ENCODE measurements around the gene SERPINA5. TPM values are rescaled to one million over a fixed set of nuclear protein-coding genes. Genes with fewer than 3 reads are reported as not detected.

The SERPINA5 gene
- total and polyA plus RNA-seq, 2 of the 13 experiments (the other 11 are each of a cell fraction or from before 2014, with no cell fraction given): 449 to 498 TPM

GRCh38 chr14:94572637-94573303, 8.5 kb upstream of the SERPINA5 start (continued):
- TF ChIP-seq TOPORS (CRISPR knock-in tag; IDR thresholded peaks at IDR 0.05) (peak; percentile 37; the same call in 1 of the 2 replicates), MBD4 (IDR thresholded peaks at IDR 0.05; ENCODE audit: borderline replicate concordance, low read length) (no peak), ZNF331 (CRISPR knock-in tag; IDR thresholded peaks at IDR 0.05) (no peak), ZNF430 (CRISPR knock-in tag; IDR thresholded peaks at IDR 0.05) (no peak), SALL1 (CRISPR knock-in tag; IDR thresholded peaks at IDR 0.05) (peak; percentile 88), RFXAP (CRISPR knock-in tag; IDR thresholded peaks at IDR 0.05; ENCODE audit: borderline replicate concordance) (no peak), SPEN (CRISPR knock-in tag; IDR thresholded peaks at IDR 0.05; ENCODE audit: low read depth) (no peak), POGZ (CRISPR knock-in tag; IDR thresholded peaks at IDR 0.05) (no peak; the same call in 1 of the 2 replicates), CEBPG (CRISPR knock-in tag; IDR thresholded peaks at IDR 0.05) (peak; percentile 28; the same call in 1 of the 2 replicates), ZNF282 (IDR thresholded peaks at IDR 0.05; ENCODE audit: partially characterized antibody) (no peak), ZNF616 (CRISPR knock-in tag; IDR thresholded peaks at IDR 0.05; ENCODE audit: low read depth) (no peak), DBP (CRISPR knock-in tag; IDR thresholded peaks at IDR 0.05; ENCODE audit: not compliant biosample characterization) (no peak), ZBTB2 (CRISPR knock-in tag; IDR thresholded peaks at IDR 0.05; ENCODE audit: low read depth) (no peak), NKX3-1 (CRISPR knock-in tag; IDR thresholded peaks at IDR 0.05) (no peak), MIER2 (CRISPR knock-in tag; IDR thresholded peaks at IDR 0.05) (0 out of 2 replicates have a peak, but pooled peaks have one; percentile 31), POLR2AphosphoS5 (IDR thresholded peaks at IDR 0.05; ENCODE audit: low read depth, low read length) (0 out of 2 replicates have a peak, but pooled peaks have one; percentile 11), ZFAT (CRISPR knock-in tag; conservative IDR thresholded peaks at IDR 0.05) (no peak)
- TF ChIP-seq, protein P1, sequence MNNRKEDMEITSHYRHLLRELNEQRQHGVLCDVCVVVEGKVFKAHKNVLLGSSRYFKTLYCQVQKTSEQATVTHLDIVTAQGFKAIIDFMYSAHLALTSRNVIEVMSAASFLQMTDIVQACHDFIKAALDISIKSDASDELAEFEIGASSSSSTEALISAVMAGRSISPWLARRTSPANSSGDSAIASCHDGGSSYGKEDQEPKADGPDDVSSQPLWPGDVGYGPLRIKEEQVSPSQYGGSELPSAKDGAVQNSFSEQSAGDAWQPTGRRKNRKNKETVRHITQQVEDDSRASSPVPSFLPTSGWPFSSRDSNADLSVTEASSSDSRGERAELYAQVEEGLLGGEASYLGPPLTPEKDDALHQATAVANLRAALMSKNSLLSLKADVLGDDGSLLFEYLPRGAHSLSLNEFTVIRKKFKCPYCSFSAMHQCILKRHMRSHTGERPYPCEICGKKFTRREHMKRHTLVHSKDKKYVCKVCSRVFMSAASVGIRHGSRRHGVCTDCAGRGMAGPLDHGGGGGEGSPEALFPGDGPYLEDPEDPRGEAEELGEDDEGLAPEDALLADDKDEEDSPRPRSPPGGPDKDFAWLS (CRISPR knock-in tag; IDR thresholded peaks at IDR 0.05; ENCODE audit: borderline replicate concordance): no peak
- TF ChIP-seq, protein P2, sequence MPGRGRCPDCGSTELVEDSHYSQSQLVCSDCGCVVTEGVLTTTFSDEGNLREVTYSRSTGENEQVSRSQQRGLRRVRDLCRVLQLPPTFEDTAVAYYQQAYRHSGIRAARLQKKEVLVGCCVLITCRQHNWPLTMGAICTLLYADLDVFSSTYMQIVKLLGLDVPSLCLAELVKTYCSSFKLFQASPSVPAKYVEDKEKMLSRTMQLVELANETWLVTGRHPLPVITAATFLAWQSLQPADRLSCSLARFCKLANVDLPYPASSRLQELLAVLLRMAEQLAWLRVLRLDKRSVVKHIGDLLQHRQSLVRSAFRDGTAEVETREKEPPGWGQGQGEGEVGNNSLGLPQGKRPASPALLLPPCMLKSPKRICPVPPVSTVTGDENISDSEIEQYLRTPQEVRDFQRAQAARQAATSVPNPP (CRISPR knock-in tag; IDR thresholded peaks at IDR 0.05): 0 out of 2 replicates have a peak, but pooled peaks have one; percentile 49
- TF ChIP-seq, protein P3, sequence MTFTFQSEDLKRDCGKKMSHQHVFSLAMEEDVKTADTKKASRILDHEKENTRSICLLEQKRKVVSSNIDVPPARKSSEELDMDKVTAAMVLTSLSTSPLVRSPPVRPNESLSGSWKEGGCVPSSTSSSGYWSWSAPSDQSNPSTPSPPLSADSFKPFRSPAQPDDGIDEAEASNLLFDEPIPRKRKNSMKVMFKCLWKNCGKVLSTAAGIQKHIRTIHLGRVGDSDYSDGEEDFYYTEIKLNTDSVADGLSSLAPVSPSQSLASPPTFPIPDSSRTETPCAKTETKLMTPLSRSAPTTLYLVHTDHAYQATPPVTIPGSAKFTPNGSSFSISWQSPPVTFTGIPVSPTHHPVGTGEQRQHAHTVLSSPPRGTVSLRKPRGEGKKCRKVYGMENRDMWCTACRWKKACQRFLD (CRISPR knock-in tag; IDR thresholded peaks at IDR 0.05; ENCODE audit: borderline replicate concordance): no peak
- TF ChIP-seq, protein P4, sequence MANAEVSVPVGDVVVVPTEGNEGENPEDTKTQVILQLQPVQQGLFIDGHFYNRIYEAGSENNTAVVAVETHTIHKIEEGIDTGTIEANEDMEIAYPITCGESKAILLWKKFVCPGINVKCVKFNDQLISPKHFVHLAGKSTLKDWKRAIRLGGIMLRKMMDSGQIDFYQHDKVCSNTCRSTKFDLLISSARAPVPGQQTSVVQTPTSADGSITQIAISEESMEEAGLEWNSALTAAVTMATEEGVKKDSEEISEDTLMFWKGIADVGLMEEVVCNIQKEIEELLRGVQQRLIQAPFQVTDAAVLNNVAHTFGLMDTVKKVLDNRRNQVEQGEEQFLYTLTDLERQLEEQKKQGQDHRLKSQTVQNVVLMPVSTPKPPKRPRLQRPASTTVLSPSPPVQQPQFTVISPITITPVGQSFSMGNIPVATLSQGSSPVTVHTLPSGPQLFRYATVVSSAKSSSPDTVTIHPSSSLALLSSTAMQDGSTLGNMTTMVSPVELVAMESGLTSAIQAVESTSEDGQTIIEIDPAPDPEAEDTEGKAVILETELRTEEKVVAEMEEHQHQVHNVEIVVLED (CRISPR knock-in tag; IDR thresholded peaks at IDR 0.05; ENCODE audit: borderline replicate concordance): no peak
